A549 (cell line): Measurements from ENCODE around the gene PTPA. TPM values are rescaled to one million over a fixed set of nuclear protein-coding genes. Genes with fewer than 3 reads are reported as not detected.

Experiments
- ATAC-seq, 2 experiments: fragments of 200-7000 bp in 1 of 2; fragments of >200 bp in 1 of 2; cut with Nextera tagmentation in 1 of 2; cut with Tn5 transposase in 1 of 2; 3 replicates each; pipeline versions ENCODE4 v1.8.0 to v1.9.1; 2018 to 2020; ENCODE audit warnings: mild to moderate bottlenecking in 1 of 2, moderate library complexity in 1 of 2
- CTCF ChIA-PET: fragments of 300-600 bp; sonication (Branson Sonifier 250); formaldehyde crosslinking; extraction: SDS; loops from one replicate; lab custom pipeline; 2021; ENCODE audit warnings: antibody characterized with exemption, inconsistent platforms; lab: Yijun Ruan, JAX
- POLR2A ChIA-PET: fragments of 350-600 bp; formaldehyde crosslinking; extraction: SDS; loops from one replicate; lab custom pipeline; 2021; ENCODE audit warnings: antibody characterized with exemption, inconsistent platforms; lab: Yijun Ruan, JAX
- DNase-seq, 2 experiments: peaks; one replicate each; pipeline versions ENCODE4 v3.0.0 to v3.0.0-alpha.2; 2011 to 2016; ENCODE audit warnings: low read depth in 1 of 2, low spot score in 1 of 2
- FAIRE-seq: peaks from 2 replicates; lab custom pipeline; 2011; peaks lifted over from hg19 to GRCh38; lab: Jason Lieb, UNC
- H3K27ac ChIP-seq, 2 experiments: fragments of >200 bp; sonication (Bioruptor Twin); formaldehyde crosslinking; 3 replicates each; pipeline ENCODE4 v1.5.1; 2016 to 2017
- H3K4me1 ChIP-seq: fragments of >200 bp; sonication (Bioruptor Twin); formaldehyde crosslinking; 3 replicates; pipeline ENCODE4 v1.6.1; 2016
- H3K4me2 ChIP-seq: fragments of >200 bp; sonication (Bioruptor Twin); formaldehyde crosslinking; 3 replicates; pipeline ENCODE4 v1.6.1; 2016
- H3K4me3 ChIP-seq: fragments of >200 bp; sonication (Bioruptor Twin); formaldehyde crosslinking; 3 replicates; pipeline ENCODE4 v1.5.1; 2016
- H3K9me3 ChIP-seq: fragments of >200 bp; sonication (Bioruptor Twin); formaldehyde crosslinking; 3 replicates; pipeline ENCODE4 v1.6.1; 2016
- ATOH8 ChIP-seq: fragments of 250-450 bp; sonication (Bioruptor Pico); IDR thresholded peaks from 2 replicates; pipeline ENCODE4 v1.5.0; 2020; ENCODE audit warnings: low read depth, mild to moderate bottlenecking, moderate library complexity
- CBX8 ChIP-seq: fragments of 200-600 bp; sonication (generic); IDR thresholded peaks from 2 replicates; pipeline ENCODE4 v1.6.1; 2016
- CHD2 ChIP-seq: fragments of 150-350 bp; IDR thresholded peaks from 2 replicates; pipeline ENCODE4 v1.6.1; 2014; ENCODE audit warnings: low read length; ENCODE audit not compliant: partially characterized antibody
- CHD4 ChIP-seq: fragments of 200-600 bp; sonication (generic); IDR thresholded peaks from 2 replicates; pipeline ENCODE4 v1.6.1; 2016; ENCODE audit warnings: antibody characterized with exemption, mild to moderate bottlenecking, borderline replicate concordance
- CTCF ChIP-seq: fragments of >200 bp; sonication (Bioruptor Twin); formaldehyde crosslinking; IDR thresholded peaks from 3 replicates; pipeline ENCODE4 v1.5.1; 2016
- E2F6 ChIP-seq: IDR thresholded peaks from 2 replicates; pipeline ENCODE4 v1.6.1; 2012; ENCODE audit warnings: low read depth, borderline replicate concordance
- EHMT2 ChIP-seq: fragments of 200-600 bp; sonication (generic); IDR thresholded peaks from 2 replicates; pipeline ENCODE4 v1.6.1; 2016; ENCODE audit warnings: antibody characterized with exemption, low read depth, mild to moderate bottlenecking, moderate library complexity
- ELK1 ChIP-seq: fragments of 150-350 bp; IDR thresholded peaks from 2 replicates; pipeline ENCODE4 v1.6.1; 2014; ENCODE audit warnings: low read depth, mild to moderate bottlenecking, low read length
- EP300 ChIP-seq, 2 experiments: fragments of >200 bp; sonication (Bioruptor Twin); formaldehyde crosslinking; IDR thresholded peaks; 2 replicates in 1 of 2; 3 replicates in 1 of 2; pipeline ENCODE4 v1.6.1; 2016 to 2017
- HES2 ChIP-seq: fragments of >200 bp; sonication (Bioruptor Twin); formaldehyde crosslinking; IDR thresholded peaks from 2 replicates; pipeline ENCODE4 v1.6.1; 2016
- HOXB5 ChIP-seq: fragments of 250-450 bp; sonication (Bioruptor Pico); IDR thresholded peaks from 2 replicates; pipeline ENCODE4 v1.5.0; 2020; ENCODE audit warnings: mild to moderate bottlenecking, moderate library complexity
- JUNB ChIP-seq: fragments of >200 bp; sonication (Bioruptor Twin); formaldehyde crosslinking; IDR thresholded peaks from 2 replicates; pipeline ENCODE4 v1.6.1; 2016
- KDM1A ChIP-seq: fragments of 200-600 bp; sonication (generic); IDR thresholded peaks from 2 replicates; pipeline ENCODE4 v1.6.1; 2016; ENCODE audit warnings: low read depth, mild to moderate bottlenecking
- KDM5A ChIP-seq: fragments of 200-600 bp; sonication (generic); IDR thresholded peaks from 2 replicates; pipeline ENCODE4 v1.6.1; 2016; ENCODE audit warnings: antibody characterized with exemption, mild to moderate bottlenecking
- MAX ChIP-seq: IDR thresholded peaks from 2 replicates; pipeline ENCODE4 v1.6.1; 2012
- MYC ChIP-seq: IDR thresholded peaks from 2 replicates; pipeline ENCODE4 v1.6.1; 2012; ENCODE audit warnings: mild to moderate bottlenecking, inconsistent platforms, low read length, improper control_type of control experiment, borderline replicate concordance
- PBX3 ChIP-seq: IDR thresholded peaks from 2 replicates; pipeline ENCODE4 v1.6.1; 2012
- RAD21 ChIP-seq, 2 experiments: fragments of >200 bp in 1 of 2; sonication (Bioruptor Twin) in 1 of 2; formaldehyde crosslinking in 1 of 2; IDR thresholded peaks in 1 of 2; conservative IDR thresholded peaks in 1 of 2; 2 replicates in 1 of 2; 3 replicates in 1 of 2; pipeline ENCODE4 v1.6.1; 2012 to 2018; ENCODE audit warnings: inconsistent platforms in 1 of 2
- RARB ChIP-seq: fragments of 250-450 bp; sonication (Bioruptor Pico); IDR thresholded peaks from 2 replicates; pipeline ENCODE4 v1.8.0; 2021; ENCODE audit warnings: mild to moderate bottlenecking, moderate library complexity
- RCOR1 ChIP-seq: fragments of 150-350 bp; IDR thresholded peaks from 2 replicates; pipeline ENCODE4 v1.6.1; 2014; ENCODE audit warnings: antibody characterized with exemption, low read length, low read depth
- RFX5 ChIP-seq: fragments of 450-650 bp; IDR thresholded peaks from 2 replicates; pipeline ENCODE4 v1.7.1; 2014; ENCODE audit warnings: antibody characterized with exemption, mild to moderate bottlenecking, moderate library complexity
- TFCP2L1 ChIP-seq: fragments of 250-450 bp; sonication (Bioruptor Pico); IDR thresholded peaks from 2 replicates; pipeline ENCODE4 v1.5.0; 2021; ENCODE audit warnings: mild to moderate bottlenecking
- TP53 ChIP-seq: fragments of 250-450 bp; sonication (Bioruptor Pico); IDR thresholded peaks from 2 replicates; pipeline ENCODE4 v1.5.0; 2021; ENCODE audit warnings: mild to moderate bottlenecking, moderate library complexity
- USF2 ChIP-seq: fragments of 450-650 bp; IDR thresholded peaks from 2 replicates; pipeline ENCODE4 v1.6.1; 2014; ENCODE audit warnings: antibody characterized with exemption
- WGBS: methylation state at CpG from one replicate; pipeline ENCODE4 v1.1.6; 2017; ENCODE audit errors: missing lambda C conversion rate; 5-methylcytosine and 5-hydroxymethylcytosine counted together
- polyA plus RNA-seq, 4 experiments: library from polyadenylated mRNA; depleted of rRNA in 3 of 4; stranded (reverse); fragments of >200 nt; fragmentation: RNase III in 1 of 4; extraction: RNeasy Plus Mini Kit Qiagen cat#74134 plus additional on column Dnase treatment in 1 of 4; gene quantifications; 2 replicates in 3 of 4; 3 replicates in 1 of 4; pipeline ENCODE4 v1.2.3, GENCODE V29; 2011 to 2017

Gene PTPA
- polyA plus RNA-seq, 2 of the 4 experiments (the other 2 are of a cell fraction): 140 to 161 TPM

- no peak for TF ChIP-seq PBX3
- TF ChIP-seq KDM1A: no peak
- TF ChIP-seq ELK1: no peak
Observed at GRCh38 chr9:129072171-129072570, 39.0 kb upstream of the PTPA start (continued).

- DNase-seq: no peak
- CTCF ChIA-PET: interaction anchor here (0.6 to 1.8 kb wide), 7 partner anchors 10 to 67 kb away, joined by 3 to 6 read pairs (median 3); partner anchors contain the start of gene SH3GLB2
- FAIRE-seq: no peak
- Histone ChIP-seq H3K9me3 (no peaks in the 10 kb centered on the region), H3K4me2 (no peak overlapping the region), H3K4me1 (peaks cover 4% of the 10 kb centered on the region; the same call in 2 of the 3 replicates)
- ATAC-seq: no peak
- POLR2A ChIA-PET: no interaction called here
- 86% methylated on average over 8 of the region's 8 CpGs for WGBS
- TF ChIP-seq TP53 (CRISPR knock-in tag): no peak
- no peak for TF ChIP-seq USF2
- no peak for TF ChIP-seq EHMT2
- TF ChIP-seq KDM5A: no peak
- TF ChIP-seq TFCP2L1: no peak
- no peak for TF ChIP-seq EP300 (IDR thresholded peaks at IDR 0.05)
- no peak for TF ChIP-seq RFX5
- no peak for TF ChIP-seq RARB
- no peak for TF ChIP-seq CHD2
- TF ChIP-seq, all 56 proteins: peak for 0
- H3K27ac ChIP-seq: no peak overlapping the region
- no peak overlapping the region for H3K4me3 ChIP-seq
Observed at GRCh38 chr9:129073404-129073803, 37.8 kb upstream of the PTPA start.

- FAIRE-seq (no peak), ATAC-seq (no peak), DNase-seq (no peak)
- H3K4me2 ChIP-seq: no peak overlapping the region
- TF ChIP-seq RAD21 (conservative IDR thresholded peaks at IDR 0.05 in 1 of 2, IDR thresholded peaks at IDR 0.05 in 1 of 2): no peak
- no peak for TF ChIP-seq HOXB5 (CRISPR knock-in tag)
- TF ChIP-seq CHD4: no peak
- no peak for TF ChIP-seq MYC
- CTCF ChIA-PET: interaction anchor here (0.6 to 1.8 kb wide), 8 partner anchors 10 to 137 kb away, joined by 3 to 6 read pairs (median 4); partner anchors contain the start of gene SH3GLB2
- 92% methylated on average over 3 of the region's 3 CpGs for WGBS
- no peaks in the 10 kb centered on the region for H3K9me3 ChIP-seq
- POLR2A ChIA-PET: no interaction called here
- H3K4me3 ChIP-seq: no peak overlapping the region
- H3K4me1 ChIP-seq: peaks cover 4% of the 10 kb centered on the region; the same call in 2 of the 3 replicates
- no peak overlapping the region for H3K27ac ChIP-seq
Observed at GRCh38 chr9:129074106-129074505, 37.1 kb upstream of the PTPA start.

GRCh38 chr9:129075996-129076639, 35.1 kb upstream of the PTPA start:
- ChIA-PET POLR2A (no interaction called here), CTCF (interaction anchor here (0.8 to 1.4 kb wide), 2 partner anchors 12 to 661 kb away, joined by 3 read pairs; no protein-coding TSS in a partner anchor)
- Histone ChIP-seq H3K27ac (no peak overlapping the region), H3K4me1 (peaks cover 10% of the 10 kb centered on the region; the same call in 2 of the 3 replicates), H3K4me2 (no peak overlapping the region), H3K4me3 (no peak overlapping the region), H3K9me3 (no peaks in the 10 kb centered on the region)
- ATAC-seq (no peak), FAIRE-seq (no peak), DNase-seq (no peak)
- WGBS: 83% methylated on average over 16 of the region's 16 CpGs
- TF ChIP-seq JUNB (no peak), CTCF (no peak), TFCP2L1 (no peak), RARB (no peak), ATOH8 (no peak), E2F6 (no peak), HES2 (no peak), HOXB5 (CRISPR knock-in tag) (no peak), CBX8 (no peak), TP53 (CRISPR knock-in tag) (no peak), RCOR1 (no peak), MAX (no peak), EHMT2 (no peak)
